HCT116 (cell line): Measurements from ENCODE around the gene NOTUM. TPM values are rescaled to one million over a fixed set of nuclear protein-coding genes. Genes with fewer than 3 reads are reported as not detected.

ENCODE experiments used
- ATAC-seq: fragments of 200-7000 bp; cut with Tn5 transposase; 2 replicates; pipeline ENCODE4 v1.9.1; 2020; ENCODE audit warnings: mild to moderate bottlenecking, moderate library complexity
- BruUV-seq: library from RNA; stranded (reverse); fragments of 400-500 nt; replicated peaks from 2 replicates; lab custom pipeline; 2021; lab: Mats Ljungman, UMichigan
- CTCF ChIA-PET: fragments of 300-600 bp; sonication (Branson Sonifier 250); formaldehyde crosslinking; loops from one replicate; lab custom pipeline; 2021; ENCODE audit warnings: antibody characterized with exemption; lab: Charles Lee
- POLR2A ChIA-PET: fragments of 300-600, 350-600 bp; sonication (Branson Sonifier 250); formaldehyde crosslinking; loops from one replicate; lab custom pipeline; 2021; ENCODE audit warnings: antibody characterized with exemption; lab: Charles Lee
- RAD21 ChIA-PET, 2 experiments: fragments of 300-600 bp; sonication (Branson Sonifier 250); formaldehyde crosslinking; loops; one replicate each; lab custom pipeline; 2023; ENCODE audit warnings: low total read pairs in 2 of 2; ENCODE audit not compliant: uncharacterized antibody in 2 of 2, unreplicated experiment in 2 of 2, low non-redundant PET in 1 of 2; lab: Charles Lee
- DNase-seq: peaks from one replicate; pipeline ENCODE4 v3.0.0-alpha.2; 2010; ENCODE audit warnings: low read depth, low spot score
- H2AFZ ChIP-seq: fragments of 200-600 bp; shearing (Covaris generic), sonication (generic); 2 replicates; pipeline ENCODE4 v1.6.1; 2017; ENCODE audit warnings: low read depth, mixed run types, mixed read lengths, antibody characterized with exemption, low read length; ENCODE audit not compliant: poor library complexity, severe bottlenecking
- H3K27ac ChIP-seq: 2 replicates; pipeline ENCODE4 v1.5.1; 2012; ENCODE audit warnings: low read depth, low read length
- H3K27me3 ChIP-seq: fragments of 200-600 bp; sonication (generic); 2 replicates; pipeline ENCODE4 v1.6.1; 2016; ENCODE audit warnings: mixed run types, low read length, mixed read lengths; ENCODE audit not compliant: insufficient read depth
- H3K36me3 ChIP-seq, 2 experiments: fragments of 200-500 bp in 1 of 2; fragments of 200-600 bp in 1 of 2; sonication (Bioruptor generic) in 1 of 2; sonication (generic) in 1 of 2; 2 replicates each; pipeline versions ENCODE4 v1.5.1 to v1.6.1; 2014 to 2016; ENCODE audit warnings: low read length in 2 of 2, inconsistent platforms in 1 of 2, mixed read lengths in 1 of 2, mixed run types in 1 of 2; ENCODE audit not compliant: insufficient read depth in 2 of 2, control insufficient read depth in 1 of 2
- H3K4me1 ChIP-seq, 2 experiments: fragments of 200-600 bp in 1 of 2; sonication (generic) in 1 of 2; 2 replicates each; pipeline versions ENCODE4 v1.5.1 to v1.6.1; 2012 to 2017; ENCODE audit warnings: low read length in 2 of 2, inconsistent platforms in 1 of 2, mild to moderate bottlenecking in 1 of 2, mixed read lengths in 1 of 2, mixed run types in 1 of 2, moderate library complexity in 1 of 2; ENCODE audit not compliant: insufficient read depth in 2 of 2, control insufficient read depth in 1 of 2
- H3K4me2 ChIP-seq: fragments of 200-600 bp; sonication (generic); 2 replicates; pipeline ENCODE4 v1.6.1; 2017; ENCODE audit warnings: mixed run types, low read length, mixed read lengths
- H3K4me3 ChIP-seq, 2 experiments: fragments of 200-600 bp in 1 of 2; sonication (generic) in 1 of 2; replicated peaks in 1 of 2; 2 replicates each; pipeline ENCODE4 v1.5.1; 2011 to 2016; ENCODE audit warnings: low read length in 2 of 2, control low read depth in 1 of 2, low read depth in 1 of 2, mild to moderate bottlenecking in 1 of 2, mixed read lengths in 1 of 2, mixed run types in 1 of 2
- H3K79me2 ChIP-seq: fragments of 200-600 bp; sonication (generic); 2 replicates; pipeline ENCODE4 v1.6.1; 2017; ENCODE audit warnings: mild to moderate bottlenecking, mixed run types, low read length, moderate library complexity, mixed read lengths; ENCODE audit not compliant: insufficient read depth
- H3K9ac ChIP-seq: fragments of 200-600 bp; sonication (generic); 2 replicates; pipeline ENCODE4 v1.6.1; 2016; ENCODE audit warnings: low read length, mixed read lengths
- H3K9me2 ChIP-seq: fragments of 200-600 bp; sonication (generic), shearing (Covaris generic); 2 replicates; pipeline ENCODE4 v1.6.1; 2017; ENCODE audit warnings: mixed run types, mild to moderate bottlenecking, moderate library complexity; ENCODE audit not compliant: insufficient read depth
- H3K9me3 ChIP-seq, 2 experiments: fragments of 200-500 bp in 1 of 2; fragments of 200-600 bp in 1 of 2; sonication (Bioruptor generic) in 1 of 2; sonication (generic) in 1 of 2; 2 replicates each; pipeline ENCODE4 v1.6.1; 2014 to 2017; ENCODE audit warnings: low read length in 2 of 2, mixed read lengths in 2 of 2, inconsistent platforms in 1 of 2, low read depth in 1 of 2, mild to moderate bottlenecking in 1 of 2, mixed run types in 1 of 2, moderate library complexity in 1 of 2; ENCODE audit not compliant: control insufficient read depth in 1 of 2, insufficient read depth in 1 of 2
- H4K20me1 ChIP-seq: fragments of 200-600 bp; sonication (generic), shearing (Covaris generic); 2 replicates; pipeline ENCODE4 v1.6.1; 2017; ENCODE audit warnings: mixed run types, mild to moderate bottlenecking, moderate library complexity; ENCODE audit not compliant: insufficient read depth
- CEBPB ChIP-seq: IDR thresholded peaks from 2 replicates; pipeline ENCODE4 v1.6.1; 2012; ENCODE audit warnings: low read depth
- EGR1 ChIP-seq: IDR thresholded peaks from 2 replicates; pipeline ENCODE4 v1.6.1; 2012; ENCODE audit warnings: low read depth
- EZH2 ChIP-seq: fragments of 200-600 bp; sonication (generic); IDR thresholded peaks from 2 replicates; pipeline ENCODE4 v1.6.1; 2017; ENCODE audit warnings: antibody characterized with exemption, mixed run types
- JUND ChIP-seq: IDR thresholded peaks from 2 replicates; pipeline ENCODE4 v1.6.1; 2012
- SP1 ChIP-seq: IDR thresholded peaks from 2 replicates; pipeline ENCODE4 v1.6.1; 2012; ENCODE audit warnings: low read depth
- YY1 ChIP-seq: IDR thresholded peaks from 2 replicates; pipeline ENCODE4 v1.6.1; 2011; ENCODE audit warnings: low read length, low read depth, moderate library complexity, mild to moderate bottlenecking; ENCODE audit not compliant: insufficient replicate concordance; ENCODE audit errors: extremely low read depth
- ZNF274 ChIP-seq: fragments of 200-500 bp; sonication (Bioruptor generic); IDR thresholded peaks from 2 replicates; pipeline ENCODE4 v1.6.1; 2014; ENCODE audit warnings: mild to moderate bottlenecking, low read depth, low read length, inconsistent platforms
- intact Hi-C: fragments of 100-400 bp; cut with micrococcal nuclease; formaldehyde crosslinking; loops from 2 replicates; pipeline ENCODE4 v1.10.0; 2022
- total RNA-seq: library from RNA; stranded (reverse); gene quantifications from one replicate; pipeline ENCODE4 v1.2.1, GENCODE V29; 2021; ENCODE audit not compliant: unreplicated experiment
- TF ChIP-seq, protein P1 (sequence below), 3 experiments: fragments of 200-600 bp in 1 of 3; sonication (generic) in 1 of 3; IDR thresholded peaks in 2 of 3; conservative IDR thresholded peaks in 1 of 3; 2 replicates each; pipeline ENCODE4 v1.5.1; 2012 to 2017; ENCODE audit warnings: low read depth in 2 of 3, low read length in 2 of 3, antibody characterized with exemption in 1 of 3, borderline replicate concordance in 1 of 3, control low read depth in 1 of 3, mild to moderate bottlenecking in 1 of 3, mixed read lengths in 1 of 3, mixed run types in 1 of 3, moderate library complexity in 1 of 3; ENCODE audit not compliant: insufficient read depth in 1 of 3
- TF ChIP-seq, protein P2 (sequence below): IDR thresholded peaks from 2 replicates; pipeline ENCODE4 v1.6.1; 2012

The NOTUM gene
- total RNA-seq, 1 experiment from 2014 or later = 12.5 TPM

DNA sequence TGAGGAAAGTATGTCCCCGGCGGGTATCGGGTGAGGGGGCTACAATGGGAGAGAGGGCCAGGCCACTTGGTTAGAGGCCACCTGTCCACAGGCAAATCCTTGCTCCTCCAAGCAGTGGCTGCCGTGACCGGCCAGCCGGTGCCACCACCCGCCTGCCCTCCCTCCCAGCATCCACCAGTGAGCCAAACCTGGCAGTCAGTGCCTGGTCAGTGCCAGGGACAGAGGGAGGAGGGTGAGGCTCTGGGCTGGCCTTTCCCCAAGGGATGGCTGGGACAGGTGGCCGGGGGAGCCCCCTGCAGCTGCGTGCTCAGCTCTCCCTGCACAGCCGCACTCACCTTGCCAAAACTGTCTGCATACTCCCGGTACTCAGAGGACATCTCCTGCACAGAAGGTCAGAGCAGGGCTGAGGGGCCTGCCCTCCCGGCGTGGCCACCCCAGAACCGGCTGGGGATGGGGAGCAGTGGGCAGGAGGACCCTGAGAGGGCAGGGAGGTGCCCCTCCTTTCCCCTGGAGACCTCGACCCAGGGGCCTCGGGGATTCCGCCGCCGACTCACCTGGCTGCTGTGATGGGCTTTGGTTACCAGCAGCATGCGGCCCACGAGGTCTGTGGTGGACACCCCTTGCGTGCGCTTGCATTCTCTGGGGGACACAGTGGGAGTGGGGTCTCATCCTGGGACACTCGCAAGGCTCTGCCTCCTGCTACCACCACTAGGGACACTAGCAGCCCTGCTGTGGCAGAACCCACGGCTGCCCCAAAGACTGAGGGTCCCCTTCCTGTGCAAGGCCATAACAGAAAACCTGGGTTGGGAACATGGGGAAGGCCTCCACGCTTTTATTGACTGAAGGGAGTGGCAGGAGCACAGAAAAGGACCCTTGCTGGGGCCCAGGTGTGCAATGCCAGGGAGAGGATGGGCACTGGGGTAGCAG, 53.5 kb downstream of the NOTUM start:
- no TSS peak for BruUV-seq
- Histone ChIP-seq H3K9me3 (no peaks in the 10 kb centered on the region), H3K4me3 (no peak overlapping the region), H3K9me2 (no peaks in the 10 kb centered on the region), H4K20me1 (no peaks in the 10 kb centered on the region), H3K27me3 (no peaks in the 10 kb centered on the region), H2AFZ (no peak overlapping the region), H3K36me3 (peaks cover 0 to 13% of the 10 kb centered on the region in 2 experiments; a peak in 2 of 4 replicates), H3K4me2 (no peak overlapping the region), H3K79me2 (peaks cover 8% of the 10 kb centered on the region; the same call in 1 of the 2 replicates), H3K27ac (no peak overlapping the region), H3K4me1 (peaks cover 16 to 26% of the 10 kb centered on the region in 2 experiments), H3K9ac (no peak overlapping the region)
- ChIA-PET RAD21 (no interaction called here), CTCF (no interaction called here), POLR2A (no interaction called here)
- TF ChIP-seq, protein P1, sequence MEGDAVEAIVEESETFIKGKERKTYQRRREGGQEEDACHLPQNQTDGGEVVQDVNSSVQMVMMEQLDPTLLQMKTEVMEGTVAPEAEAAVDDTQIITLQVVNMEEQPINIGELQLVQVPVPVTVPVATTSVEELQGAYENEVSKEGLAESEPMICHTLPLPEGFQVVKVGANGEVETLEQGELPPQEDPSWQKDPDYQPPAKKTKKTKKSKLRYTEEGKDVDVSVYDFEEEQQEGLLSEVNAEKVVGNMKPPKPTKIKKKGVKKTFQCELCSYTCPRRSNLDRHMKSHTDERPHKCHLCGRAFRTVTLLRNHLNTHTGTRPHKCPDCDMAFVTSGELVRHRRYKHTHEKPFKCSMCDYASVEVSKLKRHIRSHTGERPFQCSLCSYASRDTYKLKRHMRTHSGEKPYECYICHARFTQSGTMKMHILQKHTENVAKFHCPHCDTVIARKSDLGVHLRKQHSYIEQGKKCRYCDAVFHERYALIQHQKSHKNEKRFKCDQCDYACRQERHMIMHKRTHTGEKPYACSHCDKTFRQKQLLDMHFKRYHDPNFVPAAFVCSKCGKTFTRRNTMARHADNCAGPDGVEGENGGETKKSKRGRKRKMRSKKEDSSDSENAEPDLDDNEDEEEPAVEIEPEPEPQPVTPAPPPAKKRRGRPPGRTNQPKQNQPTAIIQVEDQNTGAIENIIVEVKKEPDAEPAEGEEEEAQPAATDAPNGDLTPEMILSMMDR (IDR thresholded peaks at IDR 0.05 in 2 of 3, conservative IDR thresholded peaks at IDR 0.05 in 1 of 3; ENCODE audit: borderline replicate concordance in 1 of 3, insufficient read depth in 1 of 3, low read depth in 2 of 3, low read length in 2 of 3) = peak in 2 of 3 experiments; percentile 24; a peak in 2 of 6 replicates
- TF ChIP-seq JUND (no peak), CEBPB (no peak), EGR1 (no peak), SP1 (no peak), ZNF274 (no peak), EZH2 (no peak), YY1 (no peak)
- TF ChIP-seq, protein P2, sequence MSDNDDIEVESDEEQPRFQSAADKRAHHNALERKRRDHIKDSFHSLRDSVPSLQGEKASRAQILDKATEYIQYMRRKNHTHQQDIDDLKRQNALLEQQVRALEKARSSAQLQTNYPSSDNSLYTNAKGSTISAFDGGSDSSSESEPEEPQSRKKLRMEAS = no peak
- no peak for ATAC-seq
- intact Hi-C loops = no loop called here
- DNase-seq = no peak
